Endothelial cell of umbilical vein (primary cell): Measurements from ENCODE around the gene OTUD5. TPM values are rescaled to one million over a fixed set of nuclear protein-coding genes. Genes with fewer than 3 reads are reported as not detected.

Experiments
- BruUV-seq: library from RNA; stranded (reverse); fragments of 400-500 nt; replicated peaks from 2 replicates; lab custom pipeline; 2021; lab: Mats Ljungman, UMichigan
- CTCF ChIA-PET: fragments of 300-600, 350-600 bp; sonication (Branson Sonifier 250); formaldehyde crosslinking; loops from one replicate; lab custom pipeline; 2021; ENCODE audit warnings: antibody characterized with exemption, inconsistent platforms; lab: Charles Lee
- POLR2A ChIA-PET: fragments of 300-600, 350-600 bp; sonication (Branson Sonifier 250); formaldehyde crosslinking; loops from one replicate; lab custom pipeline; 2021; ENCODE audit warnings: antibody characterized with exemption, inconsistent platforms; lab: Charles Lee
- DNase-seq: peaks from one replicate; pipeline ENCODE4 v3.0.0-alpha.2; 2011; ENCODE audit warnings: low read depth, low spot score
- FAIRE-seq: peaks from 2 replicates; lab custom pipeline; 2011; peaks lifted over from hg19 to GRCh38; lab: Jason Lieb, UNC
- H2AFZ ChIP-seq: 2 replicates; pipeline ENCODE4 v1.6.0; 2012; ENCODE audit warnings: low read depth, low read length, control low read depth, inconsistent platforms
- H3K27ac ChIP-seq: 2 replicates; pipeline ENCODE4 v1.5.1; 2011; ENCODE audit warnings: low read depth, mild to moderate bottlenecking, control low read depth, low read length, moderate library complexity; ENCODE audit not compliant: insufficient read depth
- H3K27me3 ChIP-seq, 2 experiments: 2 replicates each; pipeline versions ENCODE4 v1.6.0 to v1.6.1; 2011; ENCODE audit warnings: low read length in 2 of 2, mixed read lengths in 1 of 2; ENCODE audit not compliant: control insufficient read depth in 2 of 2, insufficient read depth in 2 of 2
- H3K36me3 ChIP-seq, 2 experiments: 2 replicates in 1 of 2; 3 replicates in 1 of 2; pipeline ENCODE4 v1.5.1; 2011; ENCODE audit warnings: low read length in 2 of 2, mild to moderate bottlenecking in 1 of 2, moderate library complexity in 1 of 2; ENCODE audit not compliant: control insufficient read depth in 2 of 2, insufficient read depth in 2 of 2; ENCODE audit errors: extremely low read depth in 1 of 2
- H3K4me1 ChIP-seq: 3 replicates; pipeline ENCODE4 v1.5.1; 2011; ENCODE audit warnings: mild to moderate bottlenecking, low read length; ENCODE audit not compliant: control insufficient read depth, insufficient read depth; ENCODE audit errors: extremely low read depth
- H3K4me2 ChIP-seq: 2 replicates; pipeline ENCODE4 v1.6.1; 2011; ENCODE audit warnings: low read length, control low read depth, mixed read lengths; ENCODE audit not compliant: insufficient read depth
- H3K4me3 ChIP-seq, 3 experiments: fragments of 200-600 bp in 1 of 3; sonication (generic), shearing (Covaris generic) in 1 of 3; replicated peaks in 1 of 3; 2 replicates each; pipeline ENCODE4 v1.5.1; 2011 to 2016; ENCODE audit warnings: control low read depth in 3 of 3, low read length in 3 of 3, mild to moderate bottlenecking in 2 of 3, inconsistent platforms in 1 of 3, low read depth in 1 of 3, moderate library complexity in 1 of 3; ENCODE audit not compliant: insufficient read depth in 1 of 3
- H3K79me2 ChIP-seq: 2 replicates; pipeline ENCODE4 v1.6.0; 2012; ENCODE audit warnings: low read length, inconsistent platforms; ENCODE audit not compliant: control insufficient read depth, insufficient read depth
- H3K9ac ChIP-seq: replicated peaks from 2 replicates; pipeline ENCODE3; 2011; ENCODE audit warnings: low read length, control low read depth; ENCODE audit not compliant: insufficient read depth; ENCODE audit errors: extremely low read depth
- H3K9me1 ChIP-seq: replicated peaks from 3 replicates; pipeline ENCODE4 v1.6.0; 2011; ENCODE audit warnings: mild to moderate bottlenecking, low read length; ENCODE audit not compliant: control insufficient read depth, insufficient read depth; ENCODE audit errors: extremely low read depth
- H3K9me3 ChIP-seq: replicated peaks from 2 replicates; pipeline ENCODE4 v1.5.1; 2012; ENCODE audit warnings: low read length, inconsistent platforms; ENCODE audit not compliant: control insufficient read depth, insufficient read depth
- H4K20me1 ChIP-seq: replicated peaks from 2 replicates; pipeline ENCODE3; 2011; ENCODE audit warnings: mild to moderate bottlenecking, low read length; ENCODE audit not compliant: control insufficient read depth, insufficient read depth; ENCODE audit errors: extremely low read depth
- CTCF ChIP-seq, 2 donors: IDR thresholded peaks; 1 replicate in 1 of 2; 2 replicates in 1 of 2; pipeline ENCODE4 v1.5.1; 2011; ENCODE audit warnings: low read length in 2 of 2, mild to moderate bottlenecking in 2 of 2, moderate library complexity in 2 of 2, control low read depth in 1 of 2, inconsistent platforms in 1 of 2, low read depth in 1 of 2; ENCODE audit not compliant: insufficient read depth in 1 of 2; ENCODE audit errors: extremely low read depth in 1 of 2
- EZH2 ChIP-seq: IDR thresholded peaks from 2 replicates; pipeline ENCODE4 v1.6.1; 2012; ENCODE audit warnings: borderline replicate concordance, low read depth, mild to moderate bottlenecking, moderate library complexity, low read length, inconsistent platforms; ENCODE audit not compliant: severe bottlenecking
- FOS ChIP-seq: IDR thresholded peaks from 2 replicates; pipeline ENCODE4 v1.6.1; 2011; ENCODE audit warnings: mild to moderate bottlenecking, low read length, moderate library complexity, borderline replicate concordance; ENCODE audit not compliant: insufficient read depth
- GATA2 ChIP-seq: IDR thresholded peaks from 2 replicates; pipeline ENCODE4 v1.7.0; 2011; ENCODE audit warnings: low read depth, mild to moderate bottlenecking, moderate library complexity, mixed read lengths, low read length; ENCODE audit not compliant: insufficient read length, insufficient read depth
- JUN ChIP-seq: IDR thresholded peaks from 2 replicates; pipeline ENCODE4 v1.6.1; 2011; ENCODE audit warnings: borderline replicate concordance, low read depth; ENCODE audit not compliant: insufficient read length, insufficient read depth
- MAX ChIP-seq: IDR thresholded peaks from 2 replicates; pipeline ENCODE4 v1.6.1; 2011; ENCODE audit not compliant: insufficient read depth, insufficient read length
- MYC ChIP-seq: IDR thresholded peaks from one replicate; pipeline ENCODE4 v1.6.1; 2011; ENCODE audit warnings: mild to moderate bottlenecking, low read depth, low read length
- POLR2A ChIP-seq: IDR thresholded peaks from 2 replicates; pipeline ENCODE4 v1.6.1; 2012; ENCODE audit warnings: low read depth, mild to moderate bottlenecking, control low read depth, low read length
- POLR2AphosphoS5 ChIP-seq: IDR thresholded peaks from 2 replicates; pipeline ENCODE4 v1.6.1; 2012; ENCODE audit warnings: low read depth, mild to moderate bottlenecking, control low read depth, low read length, moderate library complexity; ENCODE audit not compliant: insufficient read depth
- dilution Hi-C: fragments of 300-500 bp; cut with MboI; formaldehyde crosslinking; loops from one replicate; pipeline ENCODE4 v1.15.0; 2019; ENCODE audit warnings: low sequenced_read_pairs; ENCODE audit not compliant: extremely low pct_ligation_motif_present
- intact Hi-C: fragments of 100-400 bp; cut with micrococcal nuclease; formaldehyde crosslinking; loops from one replicate; pipeline ENCODE4 v1.10.0; 2022
- polyA plus RNA-seq, 4 experiments: library from polyadenylated mRNA; depleted of rRNA in 3 of 4; stranded (reverse) in 3 of 4; unstranded in 1 of 4; fragments of >200 nt; gene quantifications; 2 replicates each; pipeline versions ENCODE4 v1.2.1 to v1.2.3, GENCODE V29; 2011 to 2012; ENCODE audit warnings: missing spikeins in 1 of 4
- total RNA-seq: library from RNA; stranded (reverse); gene quantifications from 2 replicates; pipeline ENCODE4 v1.2.3, GENCODE V29; 2021

Gene OTUD5
- total and polyA plus RNA-seq, 2 donors (not counting 3 experiments of a cell fraction or from before 2014, with no cell fraction given) = 44.3 to 44.6 TPM

- Histone ChIP-seq H3K4me3 (no peak overlapping the region), H3K36me3 (peaks cover 0 to 10% of the 10 kb centered on the region in 2 experiments), H3K4me2 (no peak overlapping the region), H3K79me2 (peaks cover 6% of the 10 kb centered on the region), H3K27me3 (no peaks in the 10 kb centered on the region), H2AFZ (no peak overlapping the region), H3K9ac (no peak overlapping the region), H3K27ac (no peak overlapping the region), H3K4me1 (no peaks in the 10 kb centered on the region), H3K9me3 (no peaks in the 10 kb centered on the region), H4K20me1 (no peaks in the 10 kb centered on the region), H3K9me1 (no peaks in the 10 kb centered on the region)
- no TSS peak for BruUV-seq
- dilution Hi-C loops = no loop called here
- TF ChIP-seq JUN = no peak
- no peak for TF ChIP-seq CTCF (IDR thresholded peaks at IDR 0.05; ENCODE audit: extremely low read depth in 1 of 2, insufficient read depth in 1 of 2, low read depth in 1 of 2, low read length in 2 of 2)
- TF ChIP-seq POLR2AphosphoS5 = no peak
- TF ChIP-seq GATA2 = no peak
- TF ChIP-seq POLR2A = no peak
- TF ChIP-seq EZH2 = no peak
- no peak for TF ChIP-seq FOS
- TF ChIP-seq MYC = no peak
- TF ChIP-seq MAX = no peak
- POLR2A ChIA-PET = no interaction called here
- intact Hi-C loops = no loop called here
- FAIRE-seq (peak; percentile 28), DNase-seq (no peak)
- CTCF ChIA-PET = no interaction called here
Observed at GRCh38 chrX:48904180-48904579, 53.2 kb downstream of the OTUD5 start.
